Peyer's patch (tissue), 4 donors: ENCODE data around the gene RFTN1.

Experiments used
- CTCF ChIP-seq, 6 experiments: fragments of 450-650 bp in 4 of 6; fragments of 200-600 bp in 2 of 6; sonication (generic) in 1 of 6; IDR thresholded peaks; one replicate each; pipeline ENCODE4 v1.5.1; 2017 to 2019; ENCODE audit warnings: antibody characterized with exemption in 6 of 6, mild to moderate bottlenecking in 3 of 6, moderate library complexity in 1 of 6
- POLR2A ChIP-seq, 2 donors: fragments of 450-650 bp; IDR thresholded peaks; one replicate each; pipeline ENCODE4 v1.5.1; 2017; ENCODE audit warnings: antibody characterized with exemption in 2 of 2, mild to moderate bottlenecking in 2 of 2, moderate library complexity in 2 of 2

- TF ChIP-seq CTCF (IDR thresholded peaks at IDR 0.05) (no peak), POLR2A (IDR thresholded peaks at IDR 0.05) (no peak)
These were observed 51.8 kb downstream of the RFTN1 start for GRCh38 chr3:16461463-16462245.
